MM.1S (cell line): Measurements from ENCODE around the gene LARP1B.

Experiments
- DNase-seq: peaks from one replicate; pipeline ENCODE4 v3.0.0-alpha.2; 2015
- H2AFZ ChIP-seq: fragments of 300-600 bp; sonication (generic); 2 replicates; pipeline ENCODE4 v1.6.0; 2016; ENCODE audit warnings: antibody characterized with exemption, low read length
- H3F3A ChIP-seq: fragments of 300-600 bp; sonication (generic); 2 replicates; pipeline ENCODE4 v1.6.1; 2016; ENCODE audit warnings: mild to moderate bottlenecking, antibody characterized with exemption, low read length, moderate library complexity, mixed read lengths; ENCODE audit not compliant: insufficient read depth
- H3K27ac ChIP-seq: fragments of 300-600 bp; sonication (generic); 2 replicates; pipeline ENCODE4 v1.5.1; 2016; ENCODE audit warnings: mild to moderate bottlenecking, low read length
- H3K27me3 ChIP-seq: fragments of 300-600 bp; sonication (generic); replicated peaks from 2 replicates; pipeline ENCODE4 v1.6.0; 2016; ENCODE audit warnings: low read length; ENCODE audit not compliant: insufficient read depth
- H3K36me3 ChIP-seq: fragments of 300-600 bp; sonication (generic); replicated peaks from 2 replicates; pipeline ENCODE4 v1.6.1; 2016; ENCODE audit warnings: mild to moderate bottlenecking, low read length, mixed read lengths; ENCODE audit not compliant: insufficient read depth
- H3K4me1 ChIP-seq: fragments of 300-600 bp; sonication (generic); 2 replicates; pipeline ENCODE4 v1.6.1; 2016; ENCODE audit warnings: low read length, mixed read lengths
- H3K4me2 ChIP-seq: fragments of 300-600 bp; sonication (generic); 2 replicates; pipeline ENCODE4 v1.6.0; 2016; ENCODE audit warnings: low read depth, low read length
- H3K4me3 ChIP-seq: fragments of 300-600 bp; sonication (generic); 2 replicates; pipeline ENCODE4 v1.5.1; 2016; ENCODE audit warnings: low read length, mixed read lengths
- H3K79me2 ChIP-seq: fragments of 300-600 bp; sonication (generic); 2 replicates; pipeline ENCODE4 v1.6.1; 2016; ENCODE audit warnings: mixed run types, low read length, mixed read lengths
- H3K9ac ChIP-seq: fragments of 300-600 bp; sonication (generic); 2 replicates; pipeline ENCODE4 v1.6.1; 2016; ENCODE audit warnings: low read length, mixed read lengths
- H3K9me2 ChIP-seq: fragments of 300-600 bp; sonication (generic); replicated peaks from 2 replicates; pipeline ENCODE4 v1.6.1; 2016; ENCODE audit warnings: mild to moderate bottlenecking, low read length, mixed read lengths; ENCODE audit not compliant: insufficient read depth
- H3K9me3 ChIP-seq: fragments of 300-600 bp; sonication (generic); replicated peaks from 2 replicates; pipeline ENCODE4 v1.6.1; 2016; ENCODE audit warnings: mild to moderate bottlenecking, low read length, mixed read lengths; ENCODE audit not compliant: insufficient read depth
- H4K20me1 ChIP-seq: fragments of 300-600 bp; sonication (generic); 2 replicates; pipeline ENCODE4 v1.6.1; 2016; ENCODE audit warnings: mild to moderate bottlenecking, low read length, moderate library complexity, mixed read lengths; ENCODE audit not compliant: insufficient read depth
- CTCF ChIP-seq: fragments of 300-600 bp; sonication (generic); IDR thresholded peaks from 2 replicates; pipeline ENCODE4 v1.5.1; 2016; ENCODE audit warnings: antibody characterized with exemption, low read length, mixed read lengths
- EZH2 ChIP-seq: fragments of 300-600 bp; sonication (generic); optimal IDR thresholded peaks from 2 replicates; pipeline ENCODE3; 2017; ENCODE audit warnings: low read depth, mild to moderate bottlenecking, antibody characterized with exemption, low read length, mixed read lengths
- EZH2phosphoT487 ChIP-seq: fragments of 300-600 bp; sonication (generic); IDR thresholded peaks from 2 replicates; pipeline ENCODE4 v1.6.1; 2018; ENCODE audit warnings: antibody characterized with exemption, low read length

The LARP1B gene

GRCh38 chr4:128234836-128235235 lies 173.7 kb downstream of the LARP1B start:
- Histone ChIP-seq H3K27ac (no peak overlapping the region), H3K9me2 (no peaks in the 10 kb centered on the region), H4K20me1 (no peaks in the 10 kb centered on the region), H3K79me2 (no peaks in the 10 kb centered on the region), H2AFZ (no peak overlapping the region), H3K27me3 (no peaks in the 10 kb centered on the region), H3K9me3 (no peaks in the 10 kb centered on the region), H3K36me3 (no peaks in the 10 kb centered on the region), H3K9ac (no peak overlapping the region), H3K4me3 (no peak overlapping the region), H3K4me1 (no peaks in the 10 kb centered on the region), H3F3A (no peaks in the 10 kb centered on the region), H3K4me2 (no peak overlapping the region)
- TF ChIP-seq CTCF, result no peak
- no peak for TF ChIP-seq EZH2
- TF ChIP-seq EZH2phosphoT487, result no peak
- DNase-seq, result no peak

DNA sequence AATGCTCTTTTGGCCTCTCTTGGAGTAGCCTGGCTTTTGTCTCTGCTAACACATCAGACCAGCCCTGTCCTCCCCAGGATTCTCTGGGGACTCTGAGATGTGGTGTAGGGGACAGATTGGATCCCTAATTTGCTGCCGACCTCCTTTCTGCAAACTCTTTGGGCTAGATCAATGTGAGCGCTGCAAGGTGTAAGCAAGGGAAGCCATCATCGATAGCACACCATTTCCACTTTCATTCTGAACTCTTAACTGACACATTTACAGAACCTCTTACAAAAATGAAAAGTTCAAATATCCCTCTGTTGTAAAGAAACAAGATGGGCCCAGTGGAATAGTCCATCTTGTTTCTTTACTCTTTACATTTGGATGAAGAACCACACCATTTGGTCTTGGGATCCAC lies 179.9 kb downstream of the LARP1B start:
- Histone ChIP-seq H3K4me3 (no peak overlapping the region), H2AFZ (no peak overlapping the region), H3K79me2 (no peaks in the 10 kb centered on the region), H3K9ac (no peak overlapping the region), H3K9me3 (no peaks in the 10 kb centered on the region), H3K27me3 (no peaks in the 10 kb centered on the region), H3F3A (no peaks in the 10 kb centered on the region), H3K4me2 (no peak overlapping the region), H4K20me1 (no peaks in the 10 kb centered on the region), H3K9me2 (no peaks in the 10 kb centered on the region), H3K4me1 (no peaks in the 10 kb centered on the region), H3K36me3 (no peaks in the 10 kb centered on the region), H3K27ac (no peak overlapping the region)
- no peak for DNase-seq
- TF ChIP-seq EZH2phosphoT487 (no peak), EZH2 (no peak), CTCF (no peak)

- Histone ChIP-seq H2AFZ (no peak overlapping the region), H3K27ac (no peak overlapping the region), H3K4me2 (no peak overlapping the region)
Measured at GRCh38 chr4:128241425-128241913, 180.4 kb downstream of the LARP1B start.

More at GRCh38 chr4:128241425-128241913, 180.4 kb downstream of the LARP1B start:
- H4K20me1 ChIP-seq, result no peaks in the 10 kb centered on the region
- TF ChIP-seq EZH2phosphoT487 (no peak), CTCF (no peak), EZH2 (no peak)
- H3K36me3 ChIP-seq, result no peaks in the 10 kb centered on the region
- H3K79me2 ChIP-seq, result no peaks in the 10 kb centered on the region
- no peak overlapping the region for H3K4me3 ChIP-seq
- H3K4me1 ChIP-seq, result no peaks in the 10 kb centered on the region
- no peaks in the 10 kb centered on the region for H3K27me3 ChIP-seq
- H3K9me2 ChIP-seq, result no peaks in the 10 kb centered on the region
- no peak for DNase-seq
- H3K9ac ChIP-seq, result no peak overlapping the region
- no peaks in the 10 kb centered on the region for H3F3A ChIP-seq
- no peaks in the 10 kb centered on the region for H3K9me3 ChIP-seq
